ENCODE results near the gene TMEM184A.

Gene TMEM184A

GRCh38 chr7:1550005-1550845, 5.8 kb downstream of the TMEM184A start:
- DNase-seq: no peak

DNA sequence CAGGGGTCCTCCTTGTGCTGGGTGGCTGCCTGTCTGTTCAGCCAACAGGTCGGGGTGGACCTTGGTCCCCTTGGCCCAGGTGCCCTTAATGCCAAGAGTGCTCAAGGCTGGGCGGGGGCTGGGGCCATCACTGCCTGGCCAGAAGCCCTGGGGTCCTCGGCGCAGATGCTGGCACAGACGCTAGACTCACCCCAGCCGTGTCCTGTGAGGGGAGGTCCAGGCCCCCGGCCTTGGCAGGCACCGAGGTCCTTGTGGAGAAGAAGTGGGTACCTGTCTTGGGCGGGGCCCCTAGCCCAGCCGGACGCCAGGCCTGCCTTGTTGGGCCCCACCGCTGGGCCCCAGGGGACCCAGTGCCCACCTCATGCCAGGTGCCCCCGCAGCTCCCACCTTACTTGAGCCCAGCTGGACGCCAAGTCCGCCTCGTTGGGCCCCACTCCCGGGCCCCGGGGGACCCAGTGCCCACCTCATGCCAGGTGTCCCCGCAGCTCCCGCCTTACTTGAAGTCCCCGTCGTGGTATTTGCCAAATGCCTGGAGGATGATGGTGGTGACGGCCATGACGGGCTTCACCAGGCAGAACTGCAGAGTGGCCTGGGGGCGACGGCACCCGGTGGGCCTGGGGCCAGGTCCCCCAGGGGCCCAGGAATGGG, 6.5 kb downstream of the TMEM184A start:
- no peak for DNase-seq

DNA sequence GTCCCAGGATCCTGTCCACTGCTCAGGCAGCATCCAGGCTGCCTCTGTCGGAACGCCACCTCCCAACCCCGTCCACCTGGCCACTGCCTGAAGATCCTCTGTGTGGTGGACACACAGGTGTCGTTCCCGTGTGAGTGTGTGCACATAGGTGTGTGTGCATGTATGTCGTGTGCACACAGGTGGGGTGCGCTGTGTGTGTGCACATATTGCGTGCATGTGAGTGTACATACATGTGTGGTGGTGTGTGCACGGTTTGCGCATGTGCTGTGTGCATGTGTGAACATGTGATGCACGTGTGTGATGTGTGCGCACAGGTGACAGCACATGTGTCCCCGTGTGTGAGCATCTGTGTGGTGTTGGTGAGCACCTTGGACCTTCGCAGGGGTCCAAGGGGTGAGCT, 7.1 kb downstream of the TMEM184A start:
- no peak for DNase-seq

- no peak for DNase-seq
Observed at GRCh38 chr7:1548438-1548831, 7.6 kb downstream of the TMEM184A start.

GRCh38 chr7:1547777-1548437, 8.1 kb downstream of the TMEM184A start:
- no peak for DNase-seq

DNA sequence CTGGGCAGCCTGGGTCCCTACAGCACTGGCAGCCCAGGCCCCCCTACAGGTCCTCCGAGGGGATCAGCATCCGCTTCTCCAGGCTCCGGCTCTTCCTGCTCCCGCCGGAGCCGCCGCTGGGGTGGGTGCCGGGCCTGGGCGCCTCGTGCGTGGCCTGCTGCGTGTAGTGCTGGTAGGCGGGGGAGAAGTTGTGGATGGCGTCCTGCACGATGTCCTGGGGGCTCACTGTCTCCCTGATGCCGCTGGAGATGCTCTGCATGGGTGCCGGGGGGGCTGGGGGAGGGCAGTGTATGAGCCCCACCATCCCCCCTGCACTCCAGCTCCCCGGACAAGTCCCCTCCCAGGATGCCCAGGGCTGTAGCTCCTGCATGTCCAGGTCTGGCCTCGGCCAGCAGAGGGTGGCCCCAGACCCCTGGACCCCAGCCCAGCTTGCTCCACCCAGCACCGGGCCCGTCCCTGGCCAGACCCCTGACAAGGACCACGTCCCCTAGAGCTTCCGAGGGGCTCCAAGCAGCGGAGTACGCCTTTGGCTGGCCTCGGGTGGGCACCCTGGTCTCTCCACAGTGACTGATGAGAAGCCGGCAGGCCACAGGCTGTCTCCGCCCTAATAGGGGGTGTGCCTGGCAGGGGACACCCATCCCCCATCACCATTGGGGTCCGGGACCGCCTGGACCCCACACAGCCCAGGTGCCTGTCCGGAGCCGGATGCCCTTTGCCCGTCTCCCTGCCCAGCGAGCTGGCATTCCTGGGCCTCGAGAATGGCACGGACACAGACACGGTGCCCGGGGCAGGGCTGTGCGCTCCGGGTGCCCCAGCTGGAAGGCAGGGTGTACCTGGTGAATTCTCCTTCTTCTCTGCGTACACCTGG, 8.9 kb downstream of the TMEM184A start:
- DNase-seq: no peak

- DNase-seq: no peak
Observed at GRCh38 chr7:1546274-1546908, 9.6 kb downstream of the TMEM184A start.

- DNase-seq: no peak
Observed at GRCh38 chr7:1545417-1546246, 10.4 kb downstream of the TMEM184A start.

- DNase-seq: no peak
Observed at GRCh38 chr7:1544896-1545416, 11.0 kb downstream of the TMEM184A start.

DNA sequence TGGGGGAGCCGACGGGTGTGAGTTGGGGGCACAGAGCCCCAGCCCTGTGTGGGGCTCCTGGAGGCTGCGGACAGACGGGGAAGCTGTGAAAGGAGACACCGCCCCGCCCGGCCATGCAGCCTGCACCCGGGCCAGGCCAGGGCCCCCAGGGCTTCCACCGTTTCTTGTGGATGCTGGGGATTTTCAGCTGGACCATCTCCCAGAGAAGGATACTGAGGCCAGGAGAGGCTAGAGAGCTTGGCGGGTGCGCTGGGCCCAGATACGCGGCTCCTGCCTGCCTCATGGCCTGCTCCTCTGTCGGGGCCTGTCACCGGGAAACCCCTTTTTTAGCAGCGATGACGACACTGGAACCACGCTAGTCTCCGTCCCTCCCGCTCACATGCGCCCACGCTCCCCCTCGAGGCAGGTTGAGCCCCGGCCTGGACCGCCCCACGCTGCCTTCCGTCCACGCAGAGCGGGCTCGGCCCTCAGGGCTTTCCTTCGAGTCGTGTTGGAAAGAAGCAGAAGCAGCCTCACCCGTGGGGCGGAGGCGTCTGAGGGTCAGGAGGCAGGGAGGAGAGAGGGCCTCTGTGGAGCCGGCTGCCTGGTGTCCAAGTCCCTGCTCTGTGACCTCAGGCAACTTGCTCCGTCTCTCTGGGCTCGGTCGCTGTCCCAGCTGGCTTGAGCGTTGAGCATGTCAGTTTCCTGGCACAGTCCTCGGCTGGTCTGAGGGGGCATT, 11.7 kb downstream of the TMEM184A start:
- no peak for DNase-seq

DNA sequence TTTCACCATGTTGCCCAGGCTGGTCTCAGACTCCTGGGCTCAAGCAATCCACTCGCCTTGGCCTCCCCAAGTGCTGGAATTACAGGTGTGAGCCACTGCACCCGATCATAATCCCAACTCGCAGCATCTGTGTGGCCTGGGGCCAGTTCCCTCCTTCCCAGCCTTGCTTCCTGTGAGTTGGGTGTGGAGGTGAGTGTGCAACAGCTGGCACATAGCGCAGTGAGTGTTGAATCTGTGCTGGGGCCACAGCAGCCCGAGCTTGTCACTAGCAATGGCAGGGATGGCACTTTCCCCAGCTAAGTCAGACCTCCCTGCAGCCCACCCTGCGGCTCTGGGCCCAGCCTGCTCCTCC, 12.2 kb downstream of the TMEM184A start:
- no peak for DNase-seq

- no peak for DNase-seq
Observed at GRCh38 chr7:1542841-1543747, 12.9 kb downstream of the TMEM184A start.

DNA sequence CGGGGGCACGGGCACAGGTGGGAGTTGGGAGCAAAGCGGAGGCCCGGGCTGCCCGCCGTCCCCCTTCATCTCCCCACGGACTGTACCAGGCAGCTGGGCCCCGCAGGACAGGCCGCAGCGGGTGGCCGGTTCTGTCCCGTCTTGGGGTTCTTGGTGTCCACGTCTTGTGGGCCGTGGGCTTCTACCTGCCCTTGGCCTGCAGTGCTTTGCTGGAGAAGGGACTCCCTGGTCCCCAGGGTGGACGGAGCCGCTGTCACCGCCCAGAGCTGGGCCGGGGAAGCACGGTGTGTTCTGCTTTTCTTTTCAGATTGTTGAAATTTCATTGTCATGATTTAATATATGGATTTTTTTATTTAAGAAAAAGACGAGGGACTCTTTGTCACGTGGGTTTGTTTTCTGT, 13.7 kb downstream of the TMEM184A start:
- no peak for DNase-seq

GRCh38 chr7:1541431-1542162, 14.4 kb downstream of the TMEM184A start:
- no peak for DNase-seq

GRCh38 chr7:1540776-1541271, 15.2 kb downstream of the TMEM184A start:
- no peak for DNase-seq

DNA sequence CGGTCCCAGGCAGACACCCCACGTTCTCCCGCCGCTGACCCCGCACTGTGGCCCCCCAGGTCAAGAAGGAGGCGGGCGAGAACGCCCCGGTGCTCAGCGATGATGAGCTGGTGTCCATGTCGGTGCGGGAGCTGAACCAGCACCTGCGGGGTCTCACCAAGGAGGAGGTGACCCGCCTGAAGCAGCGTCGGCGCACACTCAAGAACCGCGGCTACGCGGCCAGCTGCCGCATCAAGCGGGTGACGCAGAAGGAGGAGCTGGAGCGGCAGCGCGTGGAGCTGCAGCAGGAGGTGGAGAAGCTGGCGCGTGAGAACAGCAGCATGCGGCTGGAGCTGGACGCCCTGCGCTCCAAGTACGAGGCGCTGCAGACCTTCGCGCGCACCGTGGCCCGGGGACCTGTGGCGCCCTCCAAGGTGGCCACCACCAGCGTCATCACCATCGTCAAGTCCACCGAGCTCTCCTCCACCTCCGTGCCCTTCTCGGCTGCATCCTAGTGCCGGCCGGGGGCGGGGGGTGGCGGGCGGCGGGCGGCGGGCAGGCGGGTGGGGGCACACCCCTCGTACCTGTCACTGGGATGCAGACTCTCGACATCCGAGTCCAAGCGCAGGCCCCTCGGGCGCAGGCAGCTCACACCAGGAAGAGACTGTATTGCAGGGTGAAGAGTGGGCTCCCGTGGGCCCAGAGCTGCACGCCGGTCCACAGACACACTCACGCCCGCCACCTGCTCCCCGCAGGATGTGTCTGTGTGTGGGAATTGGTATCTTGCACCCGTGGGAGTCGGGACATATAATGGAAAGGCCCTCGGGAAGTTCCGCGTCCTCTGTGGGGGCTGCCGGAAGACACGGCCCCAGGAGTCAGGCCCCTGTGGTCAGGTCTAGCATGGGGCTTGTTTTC, 15.9 kb downstream of the TMEM184A start:
- no peak for DNase-seq

- no peak for DNase-seq
Observed at GRCh38 chr7:1539181-1539881, 16.7 kb downstream of the TMEM184A start.

Measured in NCI-H2171 (cell line).